ENCODE results near the gene ROBO2.

ROBO2 gene

GRCh38 chr3:77142578-77142977, 102.7 kb downstream of the ROBO2 start:
- TF ChIP-seq CTCF (IDR thresholded peaks at IDR 0.05; ENCODE audit: borderline replicate concordance, insufficient read depth, low read depth, low read length): no peak
- H3K4me3 ChIP-seq (ENCODE audit: low read depth, low read length): no peak overlapping the region

GRCh38 chr3:77146004-77146403, 106.1 kb downstream of the ROBO2 start:
- no peak overlapping the region for H3K4me3 ChIP-seq (ENCODE audit: low read depth, low read length)
- no peak for TF ChIP-seq CTCF (IDR thresholded peaks at IDR 0.05; ENCODE audit: borderline replicate concordance, insufficient read depth, low read depth, low read length)

GRCh38 chr3:77147836-77148578, 108.1 kb downstream of the ROBO2 start:
- TF ChIP-seq CTCF (IDR thresholded peaks at IDR 0.05; ENCODE audit: borderline replicate concordance, insufficient read depth, low read depth, low read length): no peak
- H3K4me3 ChIP-seq (ENCODE audit: low read depth, low read length): no peak overlapping the region

GRCh38 chr3:77149382-77149781, 109.5 kb downstream of the ROBO2 start:
- no peak for TF ChIP-seq CTCF (IDR thresholded peaks at IDR 0.05; ENCODE audit: borderline replicate concordance, insufficient read depth, low read depth, low read length)
- no peak overlapping the region for H3K4me3 ChIP-seq (ENCODE audit: low read depth, low read length)

DNA sequence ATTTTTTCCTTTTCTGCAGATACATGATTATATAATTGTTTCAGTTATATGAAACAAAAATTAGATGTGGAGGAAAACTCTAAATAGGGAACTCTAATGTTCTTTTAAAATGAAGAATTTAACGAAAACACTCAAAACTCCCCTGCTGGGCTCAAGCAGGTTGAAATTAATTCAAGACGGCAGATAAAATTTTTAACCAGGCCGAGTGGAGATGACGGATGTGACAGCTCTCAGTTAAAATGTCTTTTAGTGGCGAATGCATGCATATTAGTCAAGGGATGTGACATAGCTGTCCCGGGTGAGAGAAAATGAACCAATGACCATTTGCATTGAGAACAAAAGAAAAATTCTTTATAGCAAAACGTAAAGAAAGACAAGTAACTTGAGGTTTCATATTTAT, 110.1 kb downstream of the ROBO2 start:
- no peak for TF ChIP-seq CTCF (IDR thresholded peaks at IDR 0.05; ENCODE audit: borderline replicate concordance, insufficient read depth, low read depth, low read length)
- no peak overlapping the region for H3K4me3 ChIP-seq (ENCODE audit: low read depth, low read length)

DNA sequence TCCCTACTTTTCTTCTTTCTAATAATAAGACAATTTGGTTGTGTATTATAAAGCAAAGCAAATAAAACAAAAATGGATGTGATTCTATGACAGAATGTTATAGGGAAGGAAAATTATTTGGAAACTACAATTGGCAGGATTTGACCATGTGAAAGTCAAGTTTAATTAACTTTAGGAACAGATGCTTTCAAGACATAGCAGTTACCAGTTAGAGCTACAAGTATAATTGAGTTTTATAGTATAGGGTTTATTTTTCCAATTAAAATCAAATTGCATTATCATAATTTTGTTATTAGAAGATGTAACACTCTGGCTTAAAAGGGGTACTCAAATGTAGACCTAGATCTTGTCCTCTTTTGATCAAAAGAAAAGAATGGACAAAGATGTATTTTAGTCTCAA, 110.9 kb downstream of the ROBO2 start:
- TF ChIP-seq CTCF (IDR thresholded peaks at IDR 0.05; ENCODE audit: borderline replicate concordance, insufficient read depth, low read depth, low read length): no peak
- no peak overlapping the region for H3K4me3 ChIP-seq (ENCODE audit: low read depth, low read length)

Measured in GM12875 (cell line).